GM12878 (cell line): ENCODE data around the gene GAGE13. TPM values are rescaled to one million over a fixed set of nuclear protein-coding genes. Genes with fewer than 3 reads are reported as not detected.

Source experiments
- ATAC-seq: fragments of 200-7000 bp; cut with Tn5 transposase; 3 replicates; pipeline ENCODE4 v1.9.1; 2020; ENCODE audit warnings: mild to moderate bottlenecking, moderate library complexity
- BruUV-seq: library from RNA; stranded (reverse); fragments of 400-500 nt; replicated peaks from 2 replicates; lab custom pipeline; 2021; lab: Mats Ljungman, UMichigan
- CTCF ChIA-PET: fragments of 300-600 bp; sonication (Branson Sonifier 250); formaldehyde crosslinking; extraction: SDS; loops from one replicate; lab custom pipeline; 2021; ENCODE audit warnings: inconsistent platforms; lab: Yijun Ruan, JAX
- POLR2A ChIA-PET: fragments of 350-600 bp; formaldehyde crosslinking; extraction: SDS; loops from one replicate; lab custom pipeline; 2021; ENCODE audit warnings: inconsistent platforms; lab: Charles Lee
- RAD21 ChIA-PET: fragments of 300-600 bp; sonication (Branson Sonifier 250); formaldehyde crosslinking; loops from one replicate; lab custom pipeline; 2023; ENCODE audit warnings: antibody characterized with exemption; ENCODE audit not compliant: unreplicated experiment; lab: Charles Lee
- SMC1A ChIA-PET: fragments of 300-600 bp; sonication (Branson Sonifier 250); formaldehyde crosslinking; loops from one replicate; lab custom pipeline; 2023; ENCODE audit not compliant: unreplicated experiment, uncharacterized antibody; lab: Charles Lee
- DNase-seq: peaks from one replicate; pipeline ENCODE4 v3.0.0-alpha.2; 2011; ENCODE audit warnings: low read depth, low spot score
- FAIRE-seq: peaks from 3 replicates; lab custom pipeline; 2011; peaks lifted over from hg19 to GRCh38; lab: Jason Lieb, UNC
- H2AFZ ChIP-seq: 2 replicates; pipeline ENCODE4 v1.6.0; 2011; ENCODE audit warnings: low read depth, low read length, control low read depth; ENCODE audit not compliant: control insufficient read depth
- H3K27ac ChIP-seq: 2 replicates; pipeline ENCODE4 v1.5.1; 2011; ENCODE audit warnings: control low read depth; ENCODE audit not compliant: control insufficient read depth, insufficient read depth
- H3K27me3 ChIP-seq, 2 experiments: replicated peaks in 1 of 2; 2 replicates each; pipeline versions ENCODE4 v1.6.0 to v1.6.1; 2011; ENCODE audit warnings: low read length in 1 of 2; ENCODE audit not compliant: control insufficient read depth in 2 of 2, insufficient read depth in 2 of 2
- H3K36me3 ChIP-seq, 2 experiments: 2 replicates each; pipeline ENCODE4 v1.5.1; 2011; ENCODE audit warnings: low read length in 1 of 2; ENCODE audit not compliant: control insufficient read depth in 2 of 2, insufficient read depth in 2 of 2
- H3K4me1 ChIP-seq: 2 replicates; pipeline ENCODE4 v1.6.1; 2011; ENCODE audit warnings: mild to moderate bottlenecking, low read length, moderate library complexity, mixed read lengths; ENCODE audit not compliant: control insufficient read depth, insufficient read depth
- H3K4me2 ChIP-seq: 2 replicates; pipeline ENCODE4 v1.6.0; 2011; ENCODE audit warnings: control low read depth; ENCODE audit not compliant: control insufficient read depth, insufficient read depth
- H3K4me3 ChIP-seq: fragments of 200-600 bp; sonication (generic); 2 replicates; pipeline ENCODE4 v1.5.1; 2016
- H3K79me2 ChIP-seq: 2 replicates; pipeline ENCODE4 v1.6.0; 2011; ENCODE audit warnings: low read length; ENCODE audit not compliant: control insufficient read depth, insufficient read depth
- H3K9ac ChIP-seq: 2 replicates; pipeline ENCODE4 v1.8.0; 2011; ENCODE audit warnings: low read length, control low read depth, mixed read lengths; ENCODE audit not compliant: control insufficient read depth, insufficient read depth
- H3K9me3 ChIP-seq: replicated peaks from 3 replicates; pipeline ENCODE4 v1.5.1; 2011; ENCODE audit warnings: mild to moderate bottlenecking, low read length; ENCODE audit not compliant: control insufficient read depth, insufficient read depth
- H4K20me1 ChIP-seq: 2 replicates; pipeline ENCODE4 v1.6.0; 2011; ENCODE audit not compliant: control insufficient read depth, insufficient read depth
- ATF2 ChIP-seq: IDR thresholded peaks from 2 replicates; pipeline ENCODE4 v1.6.1; 2012; ENCODE audit warnings: low read length, inconsistent platforms
- BHLHE40 ChIP-seq, 2 experiments: fragments of 450-650 bp in 1 of 2; IDR thresholded peaks; 2 replicates each; pipeline ENCODE4 v1.6.1; 2011 to 2017; ENCODE audit warnings: low read depth in 2 of 2, borderline replicate concordance in 1 of 2, improper control_type of control experiment in 1 of 2, low read length in 1 of 2, mild to moderate bottlenecking in 1 of 2
- EED ChIP-seq: sonication (generic); IDR thresholded peaks from 2 replicates; pipeline ENCODE4 v1.6.1; 2016; ENCODE audit warnings: antibody characterized with exemption, low read depth
- ETV6 ChIP-seq, 2 experiments: fragments of 450-650 bp in 1 of 2; IDR thresholded peaks in 1 of 2; conservative IDR thresholded peaks in 1 of 2; 2 replicates each; pipeline ENCODE4 v1.6.1; 2014; ENCODE audit warnings: antibody characterized with exemption in 1 of 2, borderline replicate concordance in 1 of 2, low read depth in 1 of 2, mild to moderate bottlenecking in 1 of 2, moderate library complexity in 1 of 2
- HDGF ChIP-seq: fragments of 450-650 bp; IDR thresholded peaks from 2 replicates; pipeline ENCODE4 v1.6.1; 2016; ENCODE audit warnings: antibody characterized with exemption
- KAT2A ChIP-seq: conservative IDR thresholded peaks from 2 replicates; pipeline ENCODE4 v1.6.1; 2011; ENCODE audit warnings: low read depth, low read length; ENCODE audit not compliant: control insufficient read depth
- MTA3 ChIP-seq: IDR thresholded peaks from 2 replicates; pipeline ENCODE4 v1.6.1; 2012; ENCODE audit warnings: low read length, inconsistent platforms, borderline replicate concordance
- NFYB ChIP-seq: IDR thresholded peaks from 2 replicates; pipeline ENCODE4 v1.6.1; 2011; ENCODE audit warnings: low read depth, mild to moderate bottlenecking, low read length, improper control_type of control experiment, moderate library complexity; ENCODE audit not compliant: insufficient read depth
- NR2C1 ChIP-seq: fragments of 450-650 bp; IDR thresholded peaks from 2 replicates; pipeline ENCODE4 v1.6.1; 2017; ENCODE audit warnings: antibody characterized with exemption, mild to moderate bottlenecking, moderate library complexity
- PBX3 ChIP-seq: IDR thresholded peaks from 2 replicates; pipeline ENCODE4 v1.6.1; 2011; ENCODE audit warnings: mild to moderate bottlenecking, low read depth, low read length, moderate library complexity; ENCODE audit not compliant: insufficient replicate concordance
- POLR2A ChIP-seq: IDR thresholded peaks from 2 replicates; pipeline ENCODE4 v1.6.1; 2011; ENCODE audit warnings: low read depth, mild to moderate bottlenecking, low read length
- POU2F2 ChIP-seq: IDR thresholded peaks from 3 replicates; pipeline ENCODE4 v1.6.1; 2011; ENCODE audit warnings: low read depth, mild to moderate bottlenecking, low read length, borderline replicate concordance
- RB1 ChIP-seq: fragments of 450-650 bp; formaldehyde crosslinking; IDR thresholded peaks from 2 replicates; pipeline ENCODE4 v1.6.1; 2017; ENCODE audit warnings: mild to moderate bottlenecking, borderline replicate concordance
- RELB ChIP-seq: fragments of 450-650 bp; IDR thresholded peaks from 2 replicates; pipeline ENCODE4 v1.6.1; 2017; ENCODE audit warnings: low read depth, mild to moderate bottlenecking, moderate library complexity
- SIX5 ChIP-seq: IDR thresholded peaks from 2 replicates; pipeline ENCODE4 v1.6.1; 2011; ENCODE audit warnings: mild to moderate bottlenecking, low read depth, low read length, moderate library complexity; ENCODE audit not compliant: severe bottlenecking
- SREBF1 ChIP-seq: IDR thresholded peaks from 2 replicates; pipeline ENCODE4 v1.6.1; 2012; ENCODE audit warnings: mild to moderate bottlenecking, low read length
- STAT1 ChIP-seq: fragments of 450-650 bp; conservative IDR thresholded peaks from 2 replicates; pipeline ENCODE4 v1.6.1; 2014; ENCODE audit warnings: antibody characterized with exemption, mild to moderate bottlenecking
- TARDBP ChIP-seq: IDR thresholded peaks from 2 replicates; pipeline ENCODE4 v1.6.1; 2016; ENCODE audit warnings: borderline replicate concordance
- ZBTB33 ChIP-seq: fragments of 450-650 bp; IDR thresholded peaks from 2 replicates; pipeline ENCODE4 v1.6.1; 2017; ENCODE audit warnings: mild to moderate bottlenecking
- WGBS: methylation state at CpG from one replicate; pipeline ENCODE4 v1.1.6; 2016; ENCODE audit warnings: low lambda C conversion rate; ENCODE audit not compliant: insufficient replicate concordance, insufficient coverage; ENCODE audit errors: missing lambda C conversion rate; 5-methylcytosine and 5-hydroxymethylcytosine counted together
- in situ Hi-C: fragments of 300-500 bp; cut with MboI; formaldehyde crosslinking; loops from 9 replicates; pipeline ENCODE4 v1.14.3; 2018; ENCODE audit warnings: mixed read lengths
- intact Hi-C: fragments of 100-400 bp; cut with micrococcal nuclease; formaldehyde crosslinking; loops from one replicate; pipeline ENCODE4 v1.14.2; 2022; ENCODE audit not compliant: unreplicated experiment
- polyA plus RNA-seq, 11 experiments: library from polyadenylated mRNA; depleted of rRNA in 4 of 11; unstranded in 6 of 11; stranded (reverse) in 5 of 11; fragments of >200 nt; fragmentation: Nextera tagmentation in 4 of 11; fragmentation: Illumina TruSeq in 1 of 11; extraction: Ambion mirVana in 4 of 11; extraction: Trizol in 1 of 11; gene quantifications; 1 replicate in 1 of 11; 2 replicates in 10 of 11; pipeline versions ENCODE4 v1.2.1 to v1.2.3, GENCODE V29; 2011 to 2016; ENCODE audit warnings: inconsistent platforms in 2 of 11, missing spikeins in 2 of 11, low read depth in 1 of 11
- total RNA-seq, 4 experiments: library from RNA; depleted of rRNA in 3 of 4; stranded (reverse); fragments of >200 nt in 3 of 4; fragmentation: Illumina TruSeq in 1 of 4; extraction: Trizol in 1 of 4; gene quantifications; 2 replicates each; pipeline versions ENCODE4 v1.2.1 to v1.2.3, GENCODE V29; 2013 to 2021

The GAGE13 gene
- total and polyA plus RNA-seq, 10 of the 15 experiments (the other 5 are each of a cell fraction or from before 2014, with no cell fraction given), result not detected

- H3K36me3 ChIP-seq, result no peaks in the 10 kb centered on the region
- CTCF ChIA-PET, result interaction anchor here (0.6 to 0.9 kb wide), 3 partner anchors 8 to 1131 kb away, joined by 3 to 5 read pairs (median 4); no protein-coding TSS in a partner anchor
- no peak overlapping the region for H2AFZ ChIP-seq
- H3K4me1 ChIP-seq, result no peaks in the 10 kb centered on the region
- no peak overlapping the region for H3K27ac ChIP-seq
- no peaks in the 10 kb centered on the region for H3K9me3 ChIP-seq
- ATAC-seq (no peak), FAIRE-seq (no peak), DNase-seq (no peak)
- 23% methylated on average over 1 of the region's 1 CpG for WGBS
- no TSS peak for BruUV-seq
- H3K4me2 ChIP-seq, result no peak overlapping the region
- POLR2A ChIA-PET, result no interaction called here
- H4K20me1 ChIP-seq, result no peaks in the 10 kb centered on the region
- no peak overlapping the region for H3K4me3 ChIP-seq
- in situ Hi-C loops, result no loop called here
- H3K27me3 ChIP-seq, result no peaks in the 10 kb centered on the region
- intact Hi-C loops, result no loop called here
- SMC1A ChIA-PET, result no interaction called here
- H3K79me2 ChIP-seq, result no peaks in the 10 kb centered on the region
- no peak overlapping the region for H3K9ac ChIP-seq
- RAD21 ChIA-PET, result no interaction called here
- no peak for TF ChIP-seq POLR2A
- no peak for TF ChIP-seq HDGF
- no peak for TF ChIP-seq STAT1
- TF ChIP-seq RB1, result no peak
- TF ChIP-seq NFYB, result no peak
- no peak for TF ChIP-seq EED
- no peak for TF ChIP-seq RELB
- TF ChIP-seq PBX3, result no peak
- TF ChIP-seq POU2F2, result no peak
- TF ChIP-seq SIX5, result no peak
- TF ChIP-seq ATF2, result no peak
- no peak for TF ChIP-seq SREBF1
- no peak for TF ChIP-seq BHLHE40 (IDR thresholded peaks at IDR 0.05; ENCODE audit: borderline replicate concordance in 1 of 2, low read depth in 2 of 2, low read length in 1 of 2)
- TF ChIP-seq KAT2A, result no peak
- no peak for TF ChIP-seq ETV6 (conservative IDR thresholded peaks at IDR 0.05 in 1 of 2, IDR thresholded peaks at IDR 0.05 in 1 of 2; ENCODE audit: borderline replicate concordance in 1 of 2, low read depth in 1 of 2)
- no peak for TF ChIP-seq ZBTB33
- TF ChIP-seq TARDBP, result no peak
- TF ChIP-seq NR2C1, result no peak
- TF ChIP-seq MTA3, result no peak
Observed at GRCh38 chrX:49300703-49301102, 30.7 kb upstream of the GAGE13 start.
